HepG2 (cell line): Measurements from ENCODE around the gene IGLON5. TPM values are rescaled to one million over a fixed set of nuclear protein-coding genes. Genes with fewer than 3 reads are reported as not detected.

Source experiments
- ATF3 ChIP-seq: sonication (generic); formaldehyde crosslinking; IDR thresholded peaks from 2 replicates; pipeline ENCODE4 v1.4.0; 2020; ENCODE audit warnings: missing genetic modification reagents
- BHLHE40 ChIP-seq: IDR thresholded peaks from 2 replicates; pipeline ENCODE4 v1.6.1; 2011; ENCODE audit warnings: low read length, improper control_type of control experiment
- CREM ChIP-seq, 2 experiments: sonication (generic) in 1 of 2; formaldehyde crosslinking in 1 of 2; IDR thresholded peaks; 2 replicates each; pipeline versions ENCODE4 v1.4.0 to v1.6.1; 2016 to 2020; ENCODE audit warnings: antibody characterized with exemption in 1 of 2, mild to moderate bottlenecking in 1 of 2, missing genetic modification reagents in 1 of 2
- DMAP1 ChIP-seq: IDR thresholded peaks from 2 replicates; pipeline ENCODE4 v1.6.1; 2016
- HDAC2 ChIP-seq: sonication (generic); formaldehyde crosslinking; IDR thresholded peaks from 2 replicates; pipeline ENCODE4 v1.4.0; 2020; ENCODE audit warnings: missing genetic modification reagents
- NCOA2 ChIP-seq: sonication (generic); formaldehyde crosslinking; IDR thresholded peaks from 2 replicates; pipeline ENCODE4 v1.8.0; 2022; ENCODE audit warnings: inconsistent platforms
- NFIC ChIP-seq: IDR thresholded peaks from 2 replicates; pipeline ENCODE4 v1.6.1; 2012; ENCODE audit warnings: mild to moderate bottlenecking, low read length, inconsistent platforms
- PHB2 ChIP-seq: fragments of 450-650 bp; IDR thresholded peaks from 2 replicates; pipeline ENCODE4 v1.6.1; 2018; ENCODE audit not compliant: partially characterized antibody
- SMYD3 ChIP-seq: sonication (generic); formaldehyde crosslinking; IDR thresholded peaks from 2 replicates; pipeline ENCODE4 v1.8.1; 2023; ENCODE audit warnings: mild to moderate bottlenecking, missing genetic modification reagents
- SP4 ChIP-seq: sonication (generic); formaldehyde crosslinking; IDR thresholded peaks from 2 replicates; pipeline ENCODE4 v1.8.1; 2023; ENCODE audit warnings: mild to moderate bottlenecking, missing genetic modification reagents
- SPEN ChIP-seq: sonication (generic); formaldehyde crosslinking; IDR thresholded peaks from 2 replicates; pipeline ENCODE4 v1.5.1; 2020; ENCODE audit warnings: low read depth, mild to moderate bottlenecking, missing genetic modification reagents
- TBX2 ChIP-seq: sonication (generic); formaldehyde crosslinking; IDR thresholded peaks from 2 replicates; pipeline ENCODE4 v1.5.0; 2020; ENCODE audit warnings: missing genetic modification reagents, mild to moderate bottlenecking, borderline replicate concordance
- THRA ChIP-seq: sonication (generic); formaldehyde crosslinking; IDR thresholded peaks from 2 replicates; pipeline ENCODE4 v1.4.0; 2020; ENCODE audit warnings: missing genetic modification reagents, borderline replicate concordance
- ZBTB7B ChIP-seq: sonication (generic); formaldehyde crosslinking; IDR thresholded peaks from 2 replicates; pipeline ENCODE4 v1.4.0; 2020; ENCODE audit warnings: missing genetic modification reagents
- ZFP91 ChIP-seq: sonication (generic); formaldehyde crosslinking; IDR thresholded peaks from 2 replicates; pipeline ENCODE4 v1.9.0; 2022; ENCODE audit warnings: missing genetic modification reagents, mild to moderate bottlenecking, borderline replicate concordance
- ZMYM4 ChIP-seq: sonication (generic); formaldehyde crosslinking; IDR thresholded peaks from 2 replicates; pipeline ENCODE4 v1.8.1; 2023; ENCODE audit warnings: mild to moderate bottlenecking, missing genetic modification reagents
- ZNF264 ChIP-seq: sonication (generic); formaldehyde crosslinking; IDR thresholded peaks from 2 replicates; pipeline ENCODE4 v1.4.0; 2020; ENCODE audit warnings: missing genetic modification reagents
- ZNF570 ChIP-seq: sonication (generic); formaldehyde crosslinking; IDR thresholded peaks from 2 replicates; pipeline ENCODE4 v1.4.0; 2020; ENCODE audit warnings: mild to moderate bottlenecking, missing genetic modification reagents, borderline replicate concordance
- ZNF746 ChIP-seq: sonication (generic); formaldehyde crosslinking; IDR thresholded peaks from 2 replicates; pipeline ENCODE4 v1.8.0; 2022; ENCODE audit warnings: mild to moderate bottlenecking, missing genetic modification reagents
- polyA plus RNA-seq, 8 experiments: library from polyadenylated mRNA; depleted of rRNA in 3 of 8; stranded (reverse) in 7 of 8; unstranded in 1 of 8; fragments of >200 nt; fragmentation: Illumina TruSeq in 4 of 8; extraction: Trizol in 4 of 8; gene quantifications; 2 replicates each; pipeline versions ENCODE4 v1.2.1 to v1.2.3, GENCODE V29; 2011 to 2016; ENCODE audit warnings: low read depth in 4 of 8, missing spikeins in 1 of 8, mixed read lengths in 1 of 8; ENCODE audit not compliant: insufficient read depth in 1 of 8
- total RNA-seq, 5 experiments: library from RNA; depleted of rRNA; stranded (reverse); fragments of >200 nt; fragmentation: Illumina TruSeq; extraction: Trizol; gene quantifications; 2 replicates each; pipeline ENCODE4 v1.2.3, GENCODE V29; 2016; ENCODE audit warnings: low read depth in 1 of 5
- TF ChIP-seq, protein P1 (sequence below): sonication (generic); formaldehyde crosslinking; IDR thresholded peaks from 2 replicates; pipeline ENCODE4 v1.8.0; 2022; ENCODE audit warnings: missing genetic modification reagents, mild to moderate bottlenecking, moderate library complexity, borderline replicate concordance
- TF ChIP-seq, protein P2 (sequence below): sonication (generic); formaldehyde crosslinking; IDR thresholded peaks from 2 replicates; pipeline ENCODE4 v1.5.0; 2020; ENCODE audit warnings: missing genetic modification reagents
- TF ChIP-seq, protein P3 (sequence below): sonication (generic); formaldehyde crosslinking; IDR thresholded peaks from 2 replicates; pipeline ENCODE4 v1.4.0; 2020; ENCODE audit warnings: missing genetic modification reagents

IGLON5 gene
- total and polyA plus RNA-seq, 2 of the 13 experiments (the other 11 are each of a cell fraction or from before 2014, with no cell fraction given), result 0.04 to 5.7 TPM

GRCh38 chr19:51354742-51355148 is 43.3 kb downstream of the IGLON5 start (continued):
- TF ChIP-seq, protein P1, sequence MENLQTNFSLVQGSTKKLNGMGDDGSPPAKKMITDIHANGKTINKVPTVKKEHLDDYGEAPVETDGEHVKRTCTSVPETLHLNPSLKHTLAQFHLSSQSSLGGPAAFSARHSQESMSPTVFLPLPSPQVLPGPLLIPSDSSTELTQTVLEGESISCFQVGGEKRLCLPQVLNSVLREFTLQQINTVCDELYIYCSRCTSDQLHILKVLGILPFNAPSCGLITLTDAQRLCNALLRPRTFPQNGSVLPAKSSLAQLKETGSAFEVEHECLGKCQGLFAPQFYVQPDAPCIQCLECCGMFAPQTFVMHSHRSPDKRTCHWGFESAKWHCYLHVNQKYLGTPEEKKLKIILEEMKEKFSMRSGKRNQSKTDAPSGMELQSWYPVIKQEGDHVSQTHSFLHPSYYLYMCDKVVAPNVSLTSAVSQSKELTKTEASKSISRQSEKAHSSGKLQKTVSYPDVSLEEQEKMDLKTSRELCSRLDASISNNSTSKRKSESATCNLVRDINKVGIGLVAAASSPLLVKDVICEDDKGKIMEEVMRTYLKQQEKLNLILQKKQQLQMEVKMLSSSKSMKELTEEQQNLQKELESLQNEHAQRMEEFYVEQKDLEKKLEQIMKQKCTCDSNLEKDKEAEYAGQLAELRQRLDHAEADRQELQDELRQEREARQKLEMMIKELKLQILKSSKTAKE (CRISPR knock-in tag), result peak; percentile 48; the same call in 1 of the 2 replicates
- no peak; the same call in 1 of the 2 replicates for TF ChIP-seq SPEN (CRISPR knock-in tag)
- TF ChIP-seq ATF3, result no peak
- peak; percentile 13; the same call in 1 of the 2 replicates for TF ChIP-seq ZMYM4
- TF ChIP-seq SP4 (CRISPR knock-in tag), result peak; percentile 53; the same call in 1 of the 2 replicates
- TF ChIP-seq, protein P2, sequence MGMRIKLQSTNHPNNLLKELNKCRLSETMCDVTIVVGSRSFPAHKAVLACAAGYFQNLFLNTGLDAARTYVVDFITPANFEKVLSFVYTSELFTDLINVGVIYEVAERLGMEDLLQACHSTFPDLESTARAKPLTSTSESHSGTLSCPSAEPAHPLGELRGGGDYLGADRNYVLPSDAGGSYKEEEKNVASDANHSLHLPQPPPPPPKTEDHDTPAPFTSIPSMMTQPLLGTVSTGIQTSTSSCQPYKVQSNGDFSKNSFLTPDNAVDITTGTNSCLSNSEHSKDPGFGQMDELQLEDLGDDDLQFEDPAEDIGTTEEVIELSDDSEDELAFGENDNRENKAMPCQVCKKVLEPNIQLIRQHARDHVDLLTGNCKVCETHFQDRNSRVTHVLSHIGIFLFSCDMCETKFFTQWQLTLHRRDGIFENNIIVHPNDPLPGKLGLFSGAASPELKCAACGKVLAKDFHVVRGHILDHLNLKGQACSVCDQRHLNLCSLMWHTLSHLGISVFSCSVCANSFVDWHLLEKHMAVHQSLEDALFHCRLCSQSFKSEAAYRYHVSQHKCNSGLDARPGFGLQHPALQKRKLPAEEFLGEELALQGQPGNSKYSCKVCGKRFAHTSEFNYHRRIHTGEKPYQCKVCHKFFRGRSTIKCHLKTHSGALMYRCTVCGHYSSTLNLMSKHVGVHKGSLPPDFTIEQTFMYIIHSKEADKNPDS (CRISPR knock-in tag), result no peak
- TF ChIP-seq THRA (CRISPR knock-in tag), result peak; percentile 91
- peak; percentile 75 for TF ChIP-seq HDAC2 (CRISPR knock-in tag)
- TF ChIP-seq TBX2 (CRISPR knock-in tag), result peak; percentile 57; the same call in 1 of the 2 replicates
- TF ChIP-seq ZFP91 (CRISPR knock-in tag), result no peak
- 0 out of 2 replicates have a peak, but pooled peaks have one; percentile 44 for TF ChIP-seq ZNF746 (CRISPR knock-in tag)
- TF ChIP-seq NFIC, result peak; percentile 58; the same call in 1 of the 2 replicates
- 0 out of 2 replicates have a peak, but pooled peaks have one; percentile 18 for TF ChIP-seq ZNF264 (CRISPR knock-in tag)
- TF ChIP-seq BHLHE40, result peak; percentile 77
- TF ChIP-seq ZBTB7B (CRISPR knock-in tag), result peak; percentile 98
- peak; percentile 89 for TF ChIP-seq CREM (IDR thresholded peaks at IDR 0.05)
- no peak for TF ChIP-seq CREM (CRISPR knock-in tag; IDR thresholded peaks at IDR 0.05)
- TF ChIP-seq SMYD3 (CRISPR knock-in tag), result peak; percentile 21; the same call in 1 of the 2 replicates
- TF ChIP-seq NCOA2 (CRISPR knock-in tag), result peak; percentile 94
- no peak for TF ChIP-seq PHB2
- TF ChIP-seq, protein P3, sequence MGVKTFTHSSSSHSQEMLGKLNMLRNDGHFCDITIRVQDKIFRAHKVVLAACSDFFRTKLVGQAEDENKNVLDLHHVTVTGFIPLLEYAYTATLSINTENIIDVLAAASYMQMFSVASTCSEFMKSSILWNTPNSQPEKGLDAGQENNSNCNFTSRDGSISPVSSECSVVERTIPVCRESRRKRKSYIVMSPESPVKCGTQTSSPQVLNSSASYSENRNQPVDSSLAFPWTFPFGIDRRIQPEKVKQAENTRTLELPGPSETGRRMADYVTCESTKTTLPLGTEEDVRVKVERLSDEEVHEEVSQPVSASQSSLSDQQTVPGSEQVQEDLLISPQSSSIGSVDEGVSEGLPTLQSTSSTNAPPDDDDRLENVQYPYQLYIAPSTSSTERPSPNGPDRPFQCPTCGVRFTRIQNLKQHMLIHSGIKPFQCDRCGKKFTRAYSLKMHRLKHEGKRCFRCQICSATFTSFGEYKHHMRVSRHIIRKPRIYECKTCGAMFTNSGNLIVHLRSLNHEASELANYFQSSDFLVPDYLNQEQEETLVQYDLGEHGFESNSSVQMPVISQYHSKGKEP, result no peak
- TF ChIP-seq DMAP1 (CRISPR knock-in tag), result peak; percentile 23; the same call in 1 of the 2 replicates
- no peak for TF ChIP-seq ZNF570
